ENCODE results near the gene ABCD4.

GRCh38 chr14:74241652-74242017 lies 61.1 kb downstream of the ABCD4 start:
- TF ChIP-seq POLR2A (IDR thresholded peaks at IDR 0.05; ENCODE audit: borderline replicate concordance, extremely low read depth, insufficient read depth, insufficient read length) (no peak), CTCF (IDR thresholded peaks at IDR 0.05 in 2 of 3, conservative IDR thresholded peaks at IDR 0.05 in 1 of 3; ENCODE audit: borderline replicate concordance in 1 of 3, insufficient read depth in 1 of 3, low read depth in 2 of 3, low read length in 2 of 3) (no peak), SP1 (IDR thresholded peaks at IDR 0.05; ENCODE audit: low read depth) (no peak), JUND (IDR thresholded peaks at IDR 0.05) (no peak), EZH2 (IDR thresholded peaks at IDR 0.05) (no peak), POLR2AphosphoS5 (IDR thresholded peaks at IDR 0.05; ENCODE audit: low read depth, low read length) (no peak), ELF1 (IDR thresholded peaks at IDR 0.05; ENCODE audit: borderline replicate concordance, low read depth) (no peak), RAD21 (IDR thresholded peaks at IDR 0.05; ENCODE audit: low read depth) (no peak), EZH2phosphoT487 (IDR thresholded peaks at IDR 0.05; ENCODE audit: borderline replicate concordance) (no peak)
- TF ChIP-seq, protein P1, sequence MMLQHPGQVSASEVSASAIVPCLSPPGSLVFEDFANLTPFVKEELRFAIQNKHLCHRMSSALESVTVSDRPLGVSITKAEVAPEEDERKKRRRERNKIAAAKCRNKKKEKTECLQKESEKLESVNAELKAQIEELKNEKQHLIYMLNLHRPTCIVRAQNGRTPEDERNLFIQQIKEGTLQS (IDR thresholded peaks at IDR 0.05) = no peak
- TF ChIP-seq, protein P2, sequence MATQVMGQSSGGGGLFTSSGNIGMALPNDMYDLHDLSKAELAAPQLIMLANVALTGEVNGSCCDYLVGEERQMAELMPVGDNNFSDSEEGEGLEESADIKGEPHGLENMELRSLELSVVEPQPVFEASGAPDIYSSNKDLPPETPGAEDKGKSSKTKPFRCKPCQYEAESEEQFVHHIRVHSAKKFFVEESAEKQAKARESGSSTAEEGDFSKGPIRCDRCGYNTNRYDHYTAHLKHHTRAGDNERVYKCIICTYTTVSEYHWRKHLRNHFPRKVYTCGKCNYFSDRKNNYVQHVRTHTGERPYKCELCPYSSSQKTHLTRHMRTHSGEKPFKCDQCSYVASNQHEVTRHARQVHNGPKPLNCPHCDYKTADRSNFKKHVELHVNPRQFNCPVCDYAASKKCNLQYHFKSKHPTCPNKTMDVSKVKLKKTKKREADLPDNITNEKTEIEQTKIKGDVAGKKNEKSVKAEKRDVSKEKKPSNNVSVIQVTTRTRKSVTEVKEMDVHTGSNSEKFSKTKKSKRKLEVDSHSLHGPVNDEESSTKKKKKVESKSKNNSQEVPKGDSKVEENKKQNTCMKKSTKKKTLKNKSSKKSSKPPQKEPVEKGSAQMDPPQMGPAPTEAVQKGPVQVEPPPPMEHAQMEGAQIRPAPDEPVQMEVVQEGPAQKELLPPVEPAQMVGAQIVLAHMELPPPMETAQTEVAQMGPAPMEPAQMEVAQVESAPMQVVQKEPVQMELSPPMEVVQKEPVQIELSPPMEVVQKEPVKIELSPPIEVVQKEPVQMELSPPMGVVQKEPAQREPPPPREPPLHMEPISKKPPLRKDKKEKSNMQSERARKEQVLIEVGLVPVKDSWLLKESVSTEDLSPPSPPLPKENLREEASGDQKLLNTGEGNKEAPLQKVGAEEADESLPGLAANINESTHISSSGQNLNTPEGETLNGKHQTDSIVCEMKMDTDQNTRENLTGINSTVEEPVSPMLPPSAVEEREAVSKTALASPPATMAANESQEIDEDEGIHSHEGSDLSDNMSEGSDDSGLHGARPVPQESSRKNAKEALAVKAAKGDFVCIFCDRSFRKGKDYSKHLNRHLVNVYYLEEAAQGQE (IDR thresholded peaks at IDR 0.05; ENCODE audit: low read depth) = no peak
